T-cell (primary cell): ENCODE data around the gene KIAA1217. TPM values are rescaled to one million over a fixed set of nuclear protein-coding genes. Genes with fewer than 3 reads are reported as not detected.

Experiments
- ATAC-seq, 4 experiments: fragments of 200-7000 bp in 3 of 4; fragments of 150-1000 bp in 1 of 4; cut with Tn5 transposase; replicated peaks in 1 of 4; 1 replicate in 3 of 4; 2 replicates in 1 of 4; pipeline ENCODE4 v1.10.0; 2021; ENCODE audit warnings: moderate library complexity in 3 of 4, mild to moderate bottlenecking in 2 of 4, moderate number of reproducible peaks in 1 of 4
- CTCF ChIA-PET, 2 donors: fragments of 300-600 bp; sonication (Branson Sonifier 250); formaldehyde crosslinking; loops; one replicate each; lab custom pipeline; 2022; ENCODE audit warnings: antibody characterized with exemption in 2 of 2; lab: Charles Lee
- POLR2A ChIA-PET, 2 donors: fragments of 300-600 bp; sonication (Branson Sonifier 250); formaldehyde crosslinking; loops; one replicate each; lab custom pipeline; 2022; ENCODE audit warnings: antibody characterized with exemption in 2 of 2; lab: Charles Lee
- DNase-seq, 35 experiments: peaks; one replicate each; pipeline versions ENCODE4 v3.0.0 to v3.0.0-alpha.2; 2013 to 2023
- H3K27ac ChIP-seq: one replicate; pipeline ENCODE4 v1.5.1; 2013; ENCODE audit warnings: low read length
- H3K27me3 ChIP-seq, 2 experiments: replicated peaks in 1 of 2; 1 replicate in 1 of 2; 2 replicates in 1 of 2; pipeline versions ENCODE4 v1.6.1 to v1.7.0; 2013; ENCODE audit warnings: low read length in 1 of 2, mixed read lengths in 1 of 2; ENCODE audit not compliant: control insufficient read depth in 2 of 2, insufficient read depth in 2 of 2; ENCODE audit errors: extremely low read depth in 1 of 2
- H3K36me3 ChIP-seq, 2 donors: 1 replicate in 1 of 2; 2 replicates in 1 of 2; pipeline versions ENCODE4 v1.6.1 to v1.7.0; 2013; ENCODE audit warnings: low read length in 1 of 2; ENCODE audit not compliant: control insufficient read depth in 2 of 2, insufficient read depth in 1 of 2; ENCODE audit errors: extremely low read depth in 1 of 2
- H3K4me1 ChIP-seq, 2 experiments: 1 replicate in 1 of 2; 2 replicates in 1 of 2; pipeline versions ENCODE4 v1.6.1 to v1.7.0; 2013; ENCODE audit warnings: low read length in 2 of 2, mixed read lengths in 1 of 2; ENCODE audit not compliant: insufficient read depth in 2 of 2, control insufficient read depth in 1 of 2; ENCODE audit errors: extremely low read depth in 1 of 2
- H3K4me3 ChIP-seq, 2 donors: 1 replicate in 1 of 2; 2 replicates in 1 of 2; pipeline versions ENCODE4 v1.5.1 to v1.7.0; 2013; ENCODE audit warnings: mild to moderate bottlenecking in 2 of 2, low read length in 1 of 2, moderate library complexity in 1 of 2; ENCODE audit not compliant: control insufficient read depth in 1 of 2; ENCODE audit errors: extremely low read depth in 1 of 2
- H3K9me3 ChIP-seq: 2 replicates; pipeline ENCODE4 v1.7.0; 2013
- H3K27ac Mint-ChIP-seq, 2 donors: one replicate each; pipeline ENCODE4 v1.8.0; 2020 to 2021; ENCODE audit warnings: mild to moderate bottlenecking in 2 of 2, mixed read lengths in 2 of 2
- H3K27me3 Mint-ChIP-seq, 2 donors: one replicate each; pipeline ENCODE4 v1.8.0; 2021 to 2022; ENCODE audit warnings: mixed read lengths in 2 of 2
- H3K36me3 Mint-ChIP-seq: one replicate; pipeline ENCODE4 v1.8.0; 2021; ENCODE audit warnings: mixed read lengths
- H3K4me1 Mint-ChIP-seq, 3 donors: one replicate each; pipeline ENCODE4 v1.8.0; 2020 to 2022; ENCODE audit warnings: mixed read lengths in 3 of 3, mild to moderate bottlenecking in 1 of 3
- H3K4me3 Mint-ChIP-seq, 3 donors: one replicate each; pipeline ENCODE4 v1.8.0; 2020 to 2022; ENCODE audit warnings: mild to moderate bottlenecking in 3 of 3, mixed read lengths in 3 of 3, moderate library complexity in 3 of 3
- H3K9me3 Mint-ChIP-seq, 3 donors: one replicate each; pipeline ENCODE4 v1.8.0; 2020 to 2022; ENCODE audit warnings: mixed read lengths in 3 of 3
- WGBS: methylation state at CpG from one replicate; pipeline ENCODE4 v1.1.5; 2013; ENCODE audit warnings: missing lambda C conversion rate; ENCODE audit not compliant: insufficient coverage; 5-methylcytosine and 5-hydroxymethylcytosine counted together
- total RNA-seq, 35 experiments: library from RNA in 6 of 35; stranded (reverse) in 6 of 35; fragments of 120-200 nt in 1 of 35; gene quantifications; one replicate each; pipeline versions ENCODE4 v1.2.1 to v1.2.4 and lab custom pipeline; 2013 to 2026

Gene KIAA1217
- total RNA-seq, 5 donors from 2014 or later (not counting 1 experiment from before 2014, with no cell fraction given): 0.12 to 1.2 (median 0.66) TPM; not detected in 1

DNA sequence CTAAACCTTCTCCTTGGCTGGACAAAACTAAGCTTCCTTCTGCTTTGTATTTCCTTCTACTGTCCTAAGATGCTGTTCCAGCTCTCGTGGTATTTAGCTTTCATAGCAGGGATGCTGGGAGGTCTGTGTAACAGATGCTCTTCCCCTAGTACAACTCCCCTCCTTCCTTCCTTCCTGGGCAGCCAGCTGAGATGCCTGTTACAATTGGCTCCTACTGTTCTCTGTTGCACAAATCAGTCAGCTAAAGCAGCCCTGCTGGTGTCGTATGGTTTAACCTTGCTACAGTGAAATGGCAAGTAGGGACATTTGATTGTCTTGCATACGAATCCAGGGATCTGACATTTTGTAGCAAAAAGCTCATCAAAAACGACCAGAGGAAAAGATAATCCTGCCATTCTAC lies 371.0 kb downstream of the KIAA1217 start:
- peaks cover 4% of the 10 kb centered on the region in 2 donors for H3K27me3 Mint-ChIP-seq
- WGBS: 67% methylated on average over 2 of the region's 4 CpGs
- peaks cover 11% of the 10 kb centered on the region for H3K36me3 Mint-ChIP-seq
- Histone ChIP-seq H3K27ac (no peak overlapping the region), H3K27me3 (no peaks in the 10 kb centered on the region), H3K9me3 (no peaks in the 10 kb centered on the region), H3K36me3 (no peaks in the 10 kb centered on the region), H3K4me3 (no peak overlapping the region), H3K4me1 (no peaks in the 10 kb centered on the region)
- DNase-seq: no peak
- H3K4me3 Mint-ChIP-seq: no peak overlapping the region
- CTCF ChIA-PET: interaction anchor here in 1 of 2 donors (0.6 kb wide), 1 partner anchor 22 kb away, joined by 3 read pairs; no protein-coding TSS in a partner anchor
- no peaks in the 10 kb centered on the region for H3K9me3 Mint-ChIP-seq
- no peak for ATAC-seq
- peaks cover 0 to 5% (median 0%) of the 10 kb centered on the region in 3 donors for H3K4me1 Mint-ChIP-seq
- POLR2A ChIA-PET: no interaction called here
- H3K27ac Mint-ChIP-seq: no peak overlapping the region

GRCh38 chr10:24589265-24589664 lies 380.3 kb downstream of the KIAA1217 start:
- DNase-seq: no peak
- Histone ChIP-seq H3K36me3 (peaks cover 0 to 22% of the 10 kb centered on the region in 2 donors), H3K27me3 (no peaks in the 10 kb centered on the region), H3K9me3 (no peaks in the 10 kb centered on the region), H3K4me1 (no peaks in the 10 kb centered on the region), H3K27ac (no peak overlapping the region), H3K4me3 (no peak overlapping the region)
- WGBS: no CpG with 5 or more reads among the region's 2 CpGs
- no peaks in the 10 kb centered on the region for H3K27me3 Mint-ChIP-seq
- H3K4me3 Mint-ChIP-seq: no peak overlapping the region
- no peaks in the 10 kb centered on the region for H3K9me3 Mint-ChIP-seq
- ChIA-PET POLR2A (no interaction called here), CTCF (no interaction called here)
- peaks cover 0 to 4% (median 0%) of the 10 kb centered on the region in 3 donors for H3K4me1 Mint-ChIP-seq
- H3K36me3 Mint-ChIP-seq: peaks cover 78% of the 10 kb centered on the region
- no peak for ATAC-seq
- H3K27ac Mint-ChIP-seq: no peak overlapping the region

DNA sequence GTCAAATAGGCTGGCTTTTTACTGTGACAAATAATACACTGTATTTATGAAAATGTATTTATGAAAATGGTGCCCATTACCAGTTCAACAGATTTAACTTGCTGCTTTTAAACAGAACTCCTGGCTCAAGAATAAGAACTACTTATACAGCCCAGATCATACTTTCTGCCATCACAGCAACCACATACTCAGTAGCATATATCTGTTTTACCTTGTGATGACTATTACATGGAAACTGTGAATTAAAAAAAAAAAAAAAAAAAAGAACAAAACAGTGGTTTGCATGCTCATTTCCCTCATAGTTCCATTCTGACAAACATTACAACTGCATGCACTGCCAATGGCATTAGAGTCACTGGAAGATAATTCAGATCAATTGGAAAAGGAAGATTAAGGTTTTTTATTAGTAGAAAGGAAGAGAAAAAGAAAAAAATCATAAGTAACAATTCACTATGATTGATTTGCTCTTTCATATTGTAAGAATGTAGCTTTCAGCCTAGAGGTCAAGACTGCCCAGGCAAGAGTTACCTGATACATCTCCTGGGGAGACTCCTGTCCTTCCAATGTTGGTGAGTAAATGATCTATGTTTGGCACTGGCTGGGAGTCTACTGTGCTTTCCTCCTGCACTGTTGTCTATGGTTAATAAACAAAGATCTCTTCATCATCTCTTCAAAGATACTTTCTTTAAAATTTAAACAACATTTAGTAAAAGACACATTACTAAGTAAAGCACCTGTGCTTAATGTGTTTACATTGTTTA lies 381.9 kb downstream of the KIAA1217 start:
- H3K4me1 Mint-ChIP-seq: peaks cover 0 to 4% (median 0%) of the 10 kb centered on the region in 3 donors

DNA sequence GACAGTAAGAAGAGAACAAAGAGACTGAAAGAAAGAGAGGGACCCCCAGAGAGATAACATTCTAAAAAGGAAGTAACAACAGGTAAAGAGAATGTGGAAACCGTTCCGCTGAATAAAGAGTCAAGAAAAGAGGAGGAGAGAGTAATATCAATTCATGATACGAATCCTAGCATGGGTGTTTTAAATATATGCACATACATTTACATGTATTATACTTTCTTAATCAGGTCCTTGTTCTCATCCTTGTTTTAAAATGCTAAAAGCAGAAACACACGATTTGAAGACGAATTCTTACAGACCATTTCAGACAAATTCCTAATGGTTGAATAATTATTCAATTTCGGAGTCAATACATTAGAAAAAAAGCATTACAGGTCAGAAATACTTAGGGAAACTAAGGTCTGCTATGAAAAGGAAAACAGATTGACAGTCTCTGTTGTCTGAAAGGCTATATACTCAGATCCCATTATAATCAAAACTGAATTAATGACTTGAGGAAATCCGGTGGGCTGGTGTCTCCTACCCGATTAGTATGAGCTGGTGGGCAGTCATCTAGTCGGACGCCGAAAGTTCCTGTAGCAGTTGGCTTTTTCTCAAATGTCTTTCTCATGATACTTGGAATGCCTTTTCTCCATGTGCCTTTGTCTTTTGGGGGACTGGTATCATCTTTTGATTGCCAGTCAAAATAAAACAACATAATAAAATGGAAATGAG lies 387.4 kb downstream of the KIAA1217 start:
- H3K36me3 Mint-ChIP-seq: peaks cover 62% of the 10 kb centered on the region
- CTCF ChIA-PET: interaction anchor here in 1 of 2 donors (1.1 kb wide), 1 partner anchor 21 kb away, joined by 7 read pairs; no protein-coding TSS in a partner anchor
- H3K27me3 Mint-ChIP-seq: no peaks in the 10 kb centered on the region
- Histone ChIP-seq H3K27ac (no peak overlapping the region), H3K4me3 (no peak overlapping the region), H3K4me1 (no peaks in the 10 kb centered on the region), H3K27me3 (no peaks in the 10 kb centered on the region), H3K9me3 (no peaks in the 10 kb centered on the region), H3K36me3 (peaks cover 0 to 35% of the 10 kb centered on the region in 2 donors)
- no CpG with 5 or more reads among the region's 11 CpGs for WGBS
- H3K4me1 Mint-ChIP-seq: peaks cover 0 to 4% (median 3%) of the 10 kb centered on the region in 3 donors
- DNase-seq (no peak), ATAC-seq (no peak)
- no peak overlapping the region for H3K27ac Mint-ChIP-seq
- POLR2A ChIA-PET: no interaction called here
- no peaks in the 10 kb centered on the region for H3K9me3 Mint-ChIP-seq
- H3K4me3 Mint-ChIP-seq: no peak overlapping the region

More for the DNA sequence above, 381.9 kb downstream of the KIAA1217 start:
- DNase-seq (no peak), ATAC-seq (no peak)
- Mint-ChIP-seq H3K9me3 (no peaks in the 10 kb centered on the region), H3K36me3 (peaks cover 76% of the 10 kb centered on the region), H3K27ac (no peak overlapping the region), H3K4me3 (no peak overlapping the region), H3K27me3 (no peaks in the 10 kb centered on the region)
- Histone ChIP-seq H3K27me3 (no peaks in the 10 kb centered on the region), H3K9me3 (no peaks in the 10 kb centered on the region), H3K4me3 (no peak overlapping the region), H3K4me1 (no peaks in the 10 kb centered on the region), H3K27ac (no peak overlapping the region), H3K36me3 (peaks cover 0 to 28% of the 10 kb centered on the region in 2 donors)
- ChIA-PET CTCF (no interaction called here), POLR2A (no interaction called here)

- POLR2A ChIA-PET: no interaction called here
- DNase-seq: no peak
- no CpG with 5 or more reads among the region's 7 CpGs for WGBS
- Mint-ChIP-seq H3K36me3 (peaks cover 60% of the 10 kb centered on the region), H3K4me3 (no peak overlapping the region), H3K27me3 (no peaks in the 10 kb centered on the region), H3K27ac (no peak overlapping the region), H3K4me1 (peaks cover 0 to 4% (median 3%) of the 10 kb centered on the region in 3 donors), H3K9me3 (no peaks in the 10 kb centered on the region)
- H3K27ac ChIP-seq: no peak overlapping the region
- no peaks in the 10 kb centered on the region for H3K27me3 ChIP-seq
- no peak overlapping the region for H3K4me3 ChIP-seq
- no peaks in the 10 kb centered on the region for H3K9me3 ChIP-seq
- CTCF ChIA-PET: interaction anchor here (0.7 to 1.1 kb wide), 2 partner anchors 20 to 64 kb away, joined by 3 to 7 read pairs; no protein-coding TSS in a partner anchor
- peaks cover 0 to 35% of the 10 kb centered on the region in 2 donors for H3K36me3 ChIP-seq
- no peaks in the 10 kb centered on the region for H3K4me1 ChIP-seq
- no peak for ATAC-seq
Observed at GRCh38 chr10:24597426-24597825, 388.5 kb downstream of the KIAA1217 start.
